RWPE1 (cell line): ENCODE data around the gene MUC5AC.

Experiments used
- CTCF ChIA-PET: fragments of 350-600 bp; sonication (Branson Sonifier 250); formaldehyde crosslinking; extraction: SDS; loops from one replicate; lab custom pipeline; 2021; lab: Yijun Ruan, JAX
- POLR2A ChIA-PET: fragments of 400-600 bp; formaldehyde crosslinking; extraction: SDS; loops from one replicate; lab custom pipeline; 2020; ENCODE audit warnings: antibody characterized with exemption; ENCODE audit not compliant: low non-redundant PET; lab: Yijun Ruan, JAX
- DNase-seq: peaks from one replicate; pipeline ENCODE4 v3.0.0; 2012; ENCODE audit warnings: low spot score
- H3K27ac ChIP-seq: fragments of 450-650 bp; 2 replicates; pipeline ENCODE4 v1.5.1; 2017
- CTCF ChIP-seq: fragments of 450-650 bp; conservative IDR thresholded peaks from 2 replicates; pipeline ENCODE4 v1.5.1; 2017; ENCODE audit warnings: low read depth, mild to moderate bottlenecking

The MUC5AC gene

DNA sequence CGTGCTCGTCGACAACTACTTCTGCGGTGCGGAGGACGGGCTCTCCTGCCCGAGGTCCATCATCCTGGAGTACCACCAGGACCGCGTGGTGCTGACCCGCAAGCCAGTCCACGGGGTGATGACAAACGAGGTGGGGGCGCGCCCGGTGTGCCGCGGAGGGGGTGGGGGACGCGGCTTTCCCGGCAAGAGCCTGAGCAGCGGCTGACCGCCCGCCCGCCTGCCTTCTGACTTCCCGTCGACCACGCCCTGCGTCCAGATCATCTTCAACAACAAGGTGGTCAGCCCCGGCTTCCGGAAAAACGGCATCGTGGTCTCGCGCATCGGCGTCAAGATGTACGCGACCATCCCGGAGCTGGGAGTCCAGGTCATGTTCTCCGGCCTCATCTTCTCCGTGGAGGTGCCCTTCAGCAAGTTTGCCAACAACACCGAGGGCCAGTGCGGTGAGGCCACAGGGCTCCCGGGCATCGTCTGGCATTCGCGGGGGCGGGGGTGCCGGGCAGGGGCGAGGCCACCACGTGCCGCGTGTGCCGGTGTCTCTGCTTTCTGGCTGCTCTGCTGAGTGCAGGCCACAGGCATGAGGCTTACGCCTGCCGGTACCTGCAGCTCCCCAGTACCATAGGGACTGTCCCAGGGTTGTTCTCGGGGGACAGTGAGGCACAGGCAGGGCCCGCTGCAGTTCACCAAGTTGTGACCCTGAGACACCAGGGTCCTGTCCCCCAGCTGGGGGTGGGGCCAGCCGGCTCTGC lies 36.7 kb downstream of the MUC5AC start:
- POLR2A ChIA-PET: no interaction called here
- H3K27ac ChIP-seq: no peak overlapping the region
- DNase-seq: no peak
- TF ChIP-seq CTCF: no peak
- CTCF ChIA-PET: interaction anchor here (0.6 kb wide), 1 partner anchor 59 kb away, joined by 3 read pairs; no protein-coding TSS in a partner anchor

DNA sequence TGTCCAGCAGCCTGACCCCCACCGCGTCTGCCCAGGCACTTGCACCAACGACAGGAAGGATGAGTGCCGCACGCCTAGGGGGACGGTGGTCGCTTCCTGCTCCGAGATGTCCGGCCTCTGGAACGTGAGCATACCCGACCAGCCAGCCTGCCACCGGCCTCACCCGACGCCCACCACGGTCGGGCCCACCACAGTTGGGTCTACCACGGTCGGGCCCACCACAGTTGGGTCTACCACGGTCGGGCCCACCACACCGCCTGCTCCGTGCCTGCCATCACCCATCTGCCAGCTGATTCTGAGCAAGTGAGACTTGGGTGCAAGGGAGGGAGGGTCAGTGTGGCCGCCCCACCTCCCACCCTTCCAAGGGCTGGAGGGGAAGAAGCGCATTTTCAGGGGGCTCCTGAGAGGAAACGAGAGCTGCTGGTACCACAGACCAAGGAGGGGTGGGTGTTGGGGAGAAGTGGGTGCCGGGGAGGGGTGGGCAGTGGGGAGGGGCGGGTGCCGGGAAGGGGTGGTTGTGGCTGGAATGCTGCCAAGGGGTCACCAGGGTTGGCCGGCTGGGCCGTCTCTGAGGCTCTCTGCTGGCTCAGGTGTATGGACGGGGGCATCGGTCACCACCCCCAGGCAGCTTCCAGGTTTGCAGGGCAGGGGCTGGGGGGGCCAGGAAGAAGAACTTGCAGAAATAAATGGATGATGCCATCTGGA lies 37.4 kb downstream of the MUC5AC start:
- TF ChIP-seq CTCF: no peak
- ChIA-PET POLR2A (no interaction called here), CTCF (interaction anchor here (0.6 kb wide), 1 partner anchor 58 kb away, joined by 3 read pairs; no protein-coding TSS in a partner anchor)
- no peak overlapping the region for H3K27ac ChIP-seq
- no peak for DNase-seq

- H3K27ac ChIP-seq: no peak overlapping the region
- no peak for DNase-seq
- no peak for TF ChIP-seq CTCF
- ChIA-PET POLR2A (no interaction called here), CTCF (no interaction called here)
These were observed 38.1 kb downstream of the MUC5AC start for GRCh38 chr11:1195682-1196515.

- ChIA-PET CTCF (interaction anchor here (0.7 kb wide), 1 partner anchor 309 kb away, joined by 3 read pairs; no protein-coding TSS in a partner anchor), POLR2A (no interaction called here)
- no peak for TF ChIP-seq CTCF
- no peak overlapping the region for H3K27ac ChIP-seq
- DNase-seq: no peak
These were observed 39.0 kb downstream of the MUC5AC start for GRCh38 chr11:1196516-1197391.

- no peak for TF ChIP-seq CTCF
- POLR2A ChIA-PET: no interaction called here
- CTCF ChIA-PET: interaction anchor here (0.7 kb wide), 1 partner anchor 309 kb away, joined by 3 read pairs; no protein-coding TSS in a partner anchor
- no peak overlapping the region for H3K27ac ChIP-seq
- no peak for DNase-seq
These were observed 39.7 kb downstream of the MUC5AC start for GRCh38 chr11:1197431-1197885.
